IPS DF 4.7 (cell line): ENCODE measurements around the gene TMEM40.
"Not testable (repeated sequence)": the region's sequence is repeated elsewhere in the genome, so short reads cannot be mapped to it uniquely, and the experiment has no call there.

Experiments used
- DNase-seq: peaks from one replicate; pipeline ENCODE4 v3.0.0-alpha.2; 2013; ENCODE audit warnings: low spot score; ENCODE audit errors: extremely low read depth

Gene TMEM40, protein sequence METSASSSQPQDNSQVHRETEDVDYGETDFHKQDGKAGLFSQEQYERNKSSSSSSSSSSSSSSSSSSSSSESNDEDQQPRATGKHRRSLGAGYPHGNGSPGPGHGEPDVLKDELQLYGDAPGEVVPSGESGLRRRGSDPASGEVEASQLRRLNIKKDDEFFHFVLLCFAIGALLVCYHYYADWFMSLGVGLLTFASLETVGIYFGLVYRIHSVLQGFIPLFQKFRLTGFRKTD

DNA sequence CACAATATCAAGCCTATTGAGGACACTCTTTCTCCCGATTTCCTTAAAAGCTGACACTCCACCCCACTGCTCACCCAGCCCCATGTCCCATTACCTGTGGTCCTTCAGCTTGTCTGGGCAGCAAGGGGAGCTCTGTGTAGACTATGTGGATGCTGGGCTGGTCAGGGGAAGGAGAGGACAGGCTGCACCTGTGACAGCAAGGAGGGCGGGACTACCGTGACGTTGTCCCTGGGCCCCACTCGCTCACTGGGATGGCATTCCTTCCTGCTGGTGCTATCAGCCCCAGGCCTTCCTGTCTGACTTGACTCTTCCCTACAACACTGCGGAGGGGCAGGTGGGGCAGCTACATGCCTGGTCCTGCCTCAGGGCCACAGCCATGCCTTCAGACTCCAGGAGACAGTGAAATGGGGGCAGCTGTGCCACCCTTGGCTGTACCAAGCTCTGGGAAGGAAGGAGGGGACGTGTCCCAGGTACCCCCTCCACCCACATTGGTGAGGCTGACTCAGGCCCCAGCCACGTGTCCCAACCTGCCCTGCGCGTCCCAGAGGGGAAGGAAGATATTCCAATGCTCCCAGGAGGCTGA, at the start of gene TMEM40:
Gene TMEM40 (minus strand): TSS at position 163 of the 583 bp plus-strand sequence. CDS start 9,427 bp downstream, outside the sequence.
- no peak for DNase-seq

DNA sequence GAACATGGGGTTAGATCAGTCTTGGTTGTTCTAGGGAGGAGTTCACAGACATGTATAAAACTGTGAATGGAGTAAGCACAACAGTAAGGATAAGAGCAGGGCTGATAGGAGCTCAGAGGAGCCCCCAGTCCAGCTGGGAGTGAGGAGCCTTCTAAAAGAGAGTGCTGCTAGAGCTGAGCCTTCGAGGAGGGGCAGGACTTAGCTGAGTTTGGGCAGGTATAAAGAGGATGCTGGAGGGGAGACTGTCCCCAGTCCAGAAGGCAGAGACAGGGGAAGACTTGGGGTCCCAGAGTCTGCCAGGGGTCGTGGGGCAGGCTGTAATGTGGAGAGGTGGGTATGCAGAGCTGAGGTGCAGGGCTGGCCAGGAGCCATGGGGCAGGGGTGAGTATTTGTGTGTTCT, 49.5 kb upstream of the TMEM40 start:
- no peak for DNase-seq

DNA sequence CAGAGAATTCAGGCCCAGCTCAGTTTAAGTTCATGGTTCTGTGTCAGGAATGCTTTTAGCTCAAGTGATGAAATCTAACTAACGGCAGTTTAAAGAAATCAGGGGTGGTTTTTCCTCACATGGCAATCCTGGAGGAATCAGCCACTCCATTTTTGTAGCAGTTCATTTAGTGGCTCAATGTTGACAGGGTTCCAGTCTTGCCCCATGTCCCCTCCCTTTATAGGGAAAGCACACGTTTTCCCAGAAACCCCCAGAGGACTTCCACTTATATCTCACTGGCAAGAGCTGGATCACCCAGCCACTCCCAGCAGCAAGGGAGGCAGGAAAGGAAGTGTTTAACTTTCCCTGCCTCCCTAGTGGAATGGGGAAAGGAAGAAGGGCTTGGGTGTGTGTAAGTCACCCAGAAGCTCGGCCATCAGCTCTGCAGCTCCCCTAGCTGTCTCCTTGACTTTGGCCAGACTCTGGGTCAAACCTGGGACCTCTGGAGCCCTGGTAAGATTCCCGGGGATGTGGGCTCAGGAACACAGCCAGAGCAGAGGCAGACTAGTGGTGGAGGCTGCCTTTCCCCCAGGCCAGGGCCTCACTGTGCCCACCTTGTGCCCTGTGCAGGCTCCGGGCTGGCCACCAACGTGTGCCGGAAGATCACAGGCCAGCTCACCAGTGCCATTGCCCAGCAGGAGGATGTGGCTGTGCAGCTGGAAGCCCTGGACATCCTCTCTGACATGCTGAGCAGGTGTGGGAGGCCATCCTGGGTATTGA, 48.7 kb upstream of the TMEM40 start:
- DNase-seq: no peak

DNA sequence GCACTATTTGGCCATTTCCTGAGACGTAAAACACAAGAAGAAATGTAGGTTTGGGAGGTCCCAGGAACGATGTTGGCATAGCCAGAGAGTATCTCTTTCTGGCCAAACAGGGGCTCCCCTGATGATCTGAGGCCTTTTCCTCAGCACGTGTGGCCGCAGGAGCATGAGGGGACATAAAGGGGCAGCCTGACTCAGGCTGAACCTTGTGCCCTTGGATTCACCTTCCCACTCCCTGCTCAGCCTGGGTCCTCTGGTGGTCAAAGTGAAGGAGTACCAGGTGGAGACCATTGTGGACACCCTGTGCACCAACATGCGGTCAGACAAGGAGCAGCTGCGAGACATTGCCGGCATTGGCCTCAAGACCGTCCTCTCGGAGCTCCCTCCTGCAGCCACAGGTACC, 48.0 kb upstream of the TMEM40 start:
- DNase-seq: no peak

DNA sequence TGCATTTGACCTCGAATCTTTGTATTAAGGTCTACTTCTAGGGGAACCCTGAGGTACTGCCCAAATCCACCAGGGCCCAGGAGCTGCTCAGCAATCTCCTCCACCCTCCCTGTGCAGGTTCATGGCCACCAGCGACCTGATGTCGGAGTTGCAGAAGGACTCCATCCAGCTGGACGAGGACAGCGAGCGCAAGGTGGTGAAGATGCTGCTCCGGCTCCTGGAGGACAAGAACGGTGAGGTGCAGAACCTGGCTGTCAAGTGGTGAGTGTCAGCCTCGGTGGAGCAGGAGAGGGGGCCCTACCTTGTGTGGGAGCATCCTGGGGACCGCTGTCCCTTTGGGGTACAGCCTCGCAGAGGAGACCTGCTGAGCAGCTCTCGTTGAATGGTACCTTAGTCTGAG, 44.3 kb upstream of the TMEM40 start:
- DNase-seq: no peak

DNA sequence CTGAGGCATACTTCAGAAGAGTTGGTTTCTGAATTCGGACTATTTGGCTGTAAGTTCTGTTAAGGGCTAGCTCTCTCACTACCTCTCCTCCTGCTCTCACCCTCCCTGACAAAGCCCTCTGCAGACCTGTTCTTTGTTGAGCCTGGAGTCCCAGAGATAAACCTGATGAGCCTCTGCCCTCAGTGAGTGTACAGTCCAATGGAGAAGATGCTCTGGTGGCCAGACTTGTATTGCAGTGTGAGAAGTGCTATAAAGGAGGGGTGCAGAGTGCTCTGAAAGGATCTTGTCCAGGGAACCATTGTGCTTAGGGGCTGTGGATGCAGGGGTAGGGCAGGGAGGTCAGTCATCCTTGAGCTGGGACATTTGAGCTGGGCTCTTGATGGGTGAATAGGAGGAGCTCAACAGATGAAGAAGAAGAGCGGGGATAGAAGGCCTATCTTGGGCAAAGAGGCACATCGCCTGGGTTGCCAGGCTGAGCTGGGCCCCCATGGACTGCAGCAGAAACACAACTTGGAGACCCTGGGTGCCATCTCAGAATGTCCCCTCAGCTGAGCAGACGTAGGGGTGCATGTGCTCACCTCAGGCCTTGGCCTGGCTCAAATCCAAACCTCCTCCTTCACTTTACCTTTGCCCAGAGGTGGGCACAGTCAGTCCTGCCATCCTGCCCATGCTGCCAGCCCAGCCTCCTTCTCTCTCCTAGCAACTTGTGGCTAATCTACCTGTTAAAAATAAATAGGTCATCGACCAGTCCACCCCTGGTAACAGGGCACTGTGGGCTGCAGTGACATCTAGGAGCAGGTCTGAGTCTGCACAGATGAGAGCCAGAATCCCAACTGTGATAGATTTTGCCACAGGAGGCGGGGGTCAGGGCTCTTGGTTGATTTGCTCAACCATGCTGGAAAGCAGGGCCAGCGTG, 40.7 kb upstream of the TMEM40 start:
- DNase-seq: no peak

DNA sequence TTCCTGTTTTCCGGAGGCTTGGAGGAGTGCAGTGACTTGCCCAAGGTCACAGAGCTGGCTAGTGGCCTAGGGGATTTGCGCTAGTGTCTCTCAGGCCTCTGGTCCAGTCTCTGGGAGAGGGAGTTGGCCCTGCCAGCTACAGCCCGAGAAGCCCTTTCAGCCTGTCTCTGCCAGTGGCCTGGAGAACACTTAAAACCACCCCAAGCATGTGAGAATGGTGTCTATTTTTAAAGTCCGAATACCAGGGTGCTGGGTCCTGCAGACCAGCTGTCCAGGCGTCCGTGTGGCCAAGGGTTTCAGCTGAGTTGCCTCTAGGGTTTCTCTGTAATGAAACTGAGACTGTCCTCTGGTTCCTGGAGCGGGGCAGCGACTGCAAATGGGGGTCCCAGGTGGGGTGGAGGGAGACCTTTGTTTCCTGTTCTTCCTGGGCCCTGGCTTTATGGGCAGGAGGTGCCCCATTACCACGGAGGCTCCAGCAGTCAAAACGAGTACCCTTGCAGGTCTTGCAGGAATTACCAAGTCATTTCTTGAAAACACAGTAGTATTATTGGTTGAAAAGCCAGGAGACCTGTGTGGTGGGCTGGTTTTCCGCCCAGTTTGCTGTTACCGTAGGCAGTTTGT, 39.6 kb upstream of the TMEM40 start:
- no peak for DNase-seq

DNA sequence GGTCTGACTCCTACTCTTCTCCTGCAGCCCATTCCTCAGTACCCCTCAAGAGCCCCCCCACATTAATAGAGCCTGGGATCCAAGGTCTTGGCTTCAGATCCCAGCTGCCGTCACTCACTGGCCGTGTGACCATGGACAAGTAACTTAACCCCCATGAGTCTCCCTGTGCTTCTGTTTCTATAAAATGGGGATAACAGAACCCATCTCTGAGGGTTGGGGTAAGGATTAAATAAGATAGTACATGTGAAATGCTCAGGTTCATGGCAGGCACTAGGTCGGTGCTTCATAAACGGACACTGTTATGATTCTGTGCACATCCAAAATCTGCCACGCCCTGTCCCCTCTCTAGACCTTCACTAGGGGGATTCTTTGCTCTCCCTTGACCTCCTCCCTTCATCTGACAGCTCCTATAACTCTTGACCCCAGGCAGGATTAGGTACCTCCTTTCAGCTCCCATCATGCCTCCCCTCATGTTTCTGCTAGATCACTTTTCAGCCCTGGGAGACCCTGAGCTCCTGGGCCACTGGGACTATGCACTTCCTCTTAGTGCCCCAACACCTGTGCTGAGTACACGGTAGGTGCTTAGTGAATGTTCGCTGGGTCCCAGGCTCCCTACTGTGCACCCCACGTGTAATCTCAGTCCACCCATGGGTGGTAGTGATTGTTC, 39.0 kb upstream of the TMEM40 start:
- no peak for DNase-seq

DNA sequence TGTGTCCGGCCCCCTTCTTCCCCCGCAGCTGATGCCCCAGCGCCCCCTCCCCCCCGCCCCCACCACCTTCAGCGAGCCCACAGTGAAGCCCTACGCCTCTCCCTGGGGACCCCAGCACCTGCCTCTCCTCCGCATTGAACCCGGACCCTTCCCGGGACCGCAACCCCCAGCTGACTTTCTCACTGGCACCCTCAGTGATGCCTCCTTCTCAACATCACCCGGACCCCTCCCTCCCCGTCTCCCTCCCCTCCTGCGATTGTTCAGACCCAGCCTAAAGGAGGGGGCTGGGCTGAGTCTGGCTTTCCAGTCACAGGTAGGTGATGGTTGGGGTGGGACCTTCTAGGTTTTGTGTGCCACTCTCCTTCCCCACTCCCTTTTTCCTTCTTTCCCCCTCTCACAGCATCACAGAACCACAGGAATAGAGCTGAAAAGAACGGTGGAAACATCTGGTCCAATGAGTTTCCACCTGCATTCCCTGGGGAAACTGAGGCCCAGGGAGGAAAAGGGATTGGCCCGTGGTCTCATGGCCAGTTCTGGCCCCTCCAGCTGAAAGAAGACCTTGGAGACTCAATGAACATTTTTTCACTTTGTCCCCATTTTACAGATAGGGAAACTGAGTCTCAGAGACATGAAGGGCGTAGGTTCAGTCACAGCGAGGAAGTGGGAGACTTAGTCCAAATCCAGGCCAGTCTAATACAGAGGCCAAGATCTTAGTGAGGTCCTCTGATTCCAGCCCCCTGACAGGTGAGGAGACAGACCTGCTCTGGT, 38.2 kb upstream of the TMEM40 start:
- no peak for DNase-seq

DNA sequence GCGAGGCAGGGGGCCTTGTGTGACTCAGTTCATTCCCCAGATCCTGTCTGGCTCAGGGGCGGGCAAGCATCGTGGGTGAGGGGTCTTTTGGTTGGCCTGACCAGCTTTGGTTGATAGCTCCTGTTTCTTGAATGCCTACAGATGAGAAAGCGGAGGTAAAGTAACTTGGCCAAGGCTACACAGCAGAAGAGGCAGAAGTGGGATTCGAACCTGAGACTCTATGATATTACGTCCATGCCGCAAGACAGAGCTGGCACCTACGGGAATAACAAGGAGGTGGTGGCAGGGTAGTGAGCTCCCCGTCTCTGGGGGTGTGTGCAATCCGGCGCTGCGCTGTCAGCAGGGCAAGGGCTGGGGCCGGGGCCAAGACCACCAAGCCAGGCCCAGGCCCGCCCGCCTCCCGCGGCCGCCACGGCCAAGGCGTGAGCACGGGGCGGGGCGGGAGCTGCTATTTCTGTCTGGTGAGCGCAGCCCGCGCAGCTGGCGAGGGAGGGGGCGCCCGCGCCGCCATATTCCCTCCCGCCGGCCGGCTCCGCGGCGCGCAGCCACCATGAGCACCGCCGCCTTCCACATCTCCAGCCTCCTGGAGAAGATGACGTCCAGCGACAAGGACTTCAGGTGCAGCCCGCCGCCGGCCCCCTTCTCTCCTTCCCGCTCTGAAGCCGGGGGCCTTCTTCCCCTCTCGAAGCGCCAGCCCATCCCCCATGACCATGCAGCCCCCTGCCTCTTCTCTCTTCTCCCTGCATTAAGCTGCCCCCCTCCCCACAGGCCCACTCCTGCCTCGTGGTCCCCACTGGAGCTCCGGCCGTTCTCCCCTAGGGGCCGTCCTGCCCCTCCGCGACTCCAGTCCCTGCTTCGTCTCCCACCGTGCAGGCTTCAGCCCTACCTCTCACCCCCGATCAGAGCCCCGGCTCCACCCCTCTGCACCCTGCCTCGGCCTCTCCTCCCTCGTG, 37.4 kb upstream of the TMEM40 start, which contains the start of gene CAND2:
Gene CAND2 (plus strand): TSS at position 510 of the 953 bp plus-strand sequence. CDS start 41 bp downstream, at position 551.
- DNase-seq: no peak

DNA sequence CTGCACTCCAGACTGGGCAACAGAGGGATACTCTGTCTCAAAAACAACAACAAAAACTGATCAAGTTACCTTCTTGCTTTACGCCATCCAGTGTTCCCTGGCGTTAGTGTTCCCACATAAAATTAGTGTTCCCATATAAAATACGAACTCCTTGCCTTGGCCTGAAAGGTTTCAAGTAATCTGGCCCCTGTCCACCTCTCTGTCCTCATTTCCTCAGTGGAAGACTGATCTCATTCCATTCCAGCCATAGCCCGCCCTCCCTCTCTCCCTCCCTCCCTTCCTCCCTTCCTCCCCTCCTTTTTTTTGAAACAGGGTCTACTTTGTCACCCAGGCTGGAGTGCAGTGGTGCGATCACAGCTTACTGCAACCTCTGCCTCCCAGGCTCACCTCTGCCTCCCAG, 34.6 kb upstream of the TMEM40 start:
- DNase-seq: no peak

DNA sequence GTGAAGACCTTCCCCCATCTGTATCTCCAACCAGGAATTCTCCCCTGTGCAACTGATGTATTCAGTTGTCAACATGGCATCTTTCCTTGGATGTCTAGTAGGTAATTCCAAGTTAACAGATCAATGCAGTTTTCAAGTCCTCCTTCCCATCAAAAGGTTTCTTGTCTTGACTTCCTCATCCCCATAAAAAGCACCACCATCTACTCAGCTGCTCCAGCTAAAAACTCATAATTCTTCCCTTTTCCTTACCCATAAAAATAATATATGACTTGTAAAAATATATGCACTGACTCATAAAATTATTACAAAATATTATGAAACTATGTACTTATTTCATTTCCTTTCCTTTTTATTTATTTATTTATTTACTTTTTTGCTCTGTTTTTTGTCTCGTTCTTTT, 32.4 kb upstream of the TMEM40 start:
- no peak for DNase-seq

DNA sequence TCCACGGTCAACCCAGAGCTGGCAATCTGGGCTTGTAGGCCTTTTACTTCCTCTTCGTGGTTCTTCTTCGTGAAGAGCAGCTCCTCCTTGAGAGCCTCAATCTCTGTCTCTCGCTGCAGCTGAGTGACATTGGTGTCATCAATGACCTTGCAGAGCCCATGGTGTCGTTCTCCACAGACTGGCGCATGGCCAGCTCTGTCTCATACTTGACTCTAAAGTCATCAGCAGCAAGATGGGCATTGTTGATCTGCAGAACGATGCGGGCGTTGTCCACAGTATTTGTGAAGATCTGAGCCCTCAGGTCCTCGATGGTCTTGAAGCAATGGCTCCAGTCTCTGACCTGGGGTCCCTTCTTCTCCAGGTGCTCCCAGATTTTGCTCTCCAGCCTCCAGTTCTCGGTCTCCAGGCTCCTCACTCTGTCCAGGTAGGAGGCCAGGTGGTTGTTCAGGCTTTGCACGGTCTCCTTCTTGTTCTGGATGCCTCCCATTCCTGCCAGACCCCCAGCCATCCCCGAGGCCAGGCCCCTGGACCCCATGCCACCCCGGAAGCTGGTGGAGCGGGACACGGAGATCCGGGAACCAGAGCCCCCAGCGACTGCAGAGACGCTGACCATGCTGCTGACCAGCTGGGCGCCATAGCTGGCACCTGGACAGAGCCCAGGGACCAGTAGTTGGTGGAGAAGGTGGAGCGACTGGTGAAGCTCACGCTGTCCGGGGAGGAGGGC, 29.1 kb upstream of the TMEM40 start:
- DNase-seq: not testable (repeated sequence)

DNA sequence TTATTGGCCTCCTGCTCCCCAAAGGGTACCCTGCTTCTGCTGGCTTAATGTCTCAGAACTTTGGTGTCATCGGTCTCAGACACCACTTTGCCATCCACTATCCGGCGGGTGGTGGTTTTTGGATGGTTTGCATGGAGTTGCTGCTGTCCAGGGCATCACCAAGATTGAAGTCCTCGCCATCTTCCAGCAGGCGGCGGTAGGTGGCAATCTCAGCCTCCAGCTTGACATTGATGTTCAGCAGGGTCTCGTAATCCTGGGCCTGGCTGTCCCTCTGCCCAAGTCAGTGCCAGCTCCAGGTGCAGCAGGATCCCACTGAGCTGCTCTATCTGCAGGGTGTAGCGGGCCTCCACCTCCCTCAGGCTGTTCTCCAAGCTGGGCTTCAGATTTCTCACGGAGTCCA, 28.3 kb upstream of the TMEM40 start:
- DNase-seq: not testable (repeated sequence)

DNA sequence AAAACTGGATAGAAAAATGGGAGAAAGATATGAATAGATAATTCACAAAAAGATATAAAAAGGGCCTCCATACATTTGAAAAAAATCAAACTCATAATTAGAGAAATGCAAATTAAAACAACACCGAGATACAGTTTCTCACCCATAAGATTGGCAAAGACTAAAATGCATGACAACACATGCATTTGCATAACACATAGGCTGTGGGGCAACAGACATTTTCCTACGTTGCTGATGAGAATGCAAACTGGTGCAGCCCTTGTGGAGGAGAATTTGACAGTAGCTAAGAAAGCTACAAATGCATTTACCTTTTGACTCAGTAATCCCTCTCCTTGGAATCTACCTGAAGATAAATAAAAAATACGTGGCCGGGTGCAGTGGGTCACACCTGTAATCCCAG, 26.0 kb upstream of the TMEM40 start:
- no peak for DNase-seq

DNA sequence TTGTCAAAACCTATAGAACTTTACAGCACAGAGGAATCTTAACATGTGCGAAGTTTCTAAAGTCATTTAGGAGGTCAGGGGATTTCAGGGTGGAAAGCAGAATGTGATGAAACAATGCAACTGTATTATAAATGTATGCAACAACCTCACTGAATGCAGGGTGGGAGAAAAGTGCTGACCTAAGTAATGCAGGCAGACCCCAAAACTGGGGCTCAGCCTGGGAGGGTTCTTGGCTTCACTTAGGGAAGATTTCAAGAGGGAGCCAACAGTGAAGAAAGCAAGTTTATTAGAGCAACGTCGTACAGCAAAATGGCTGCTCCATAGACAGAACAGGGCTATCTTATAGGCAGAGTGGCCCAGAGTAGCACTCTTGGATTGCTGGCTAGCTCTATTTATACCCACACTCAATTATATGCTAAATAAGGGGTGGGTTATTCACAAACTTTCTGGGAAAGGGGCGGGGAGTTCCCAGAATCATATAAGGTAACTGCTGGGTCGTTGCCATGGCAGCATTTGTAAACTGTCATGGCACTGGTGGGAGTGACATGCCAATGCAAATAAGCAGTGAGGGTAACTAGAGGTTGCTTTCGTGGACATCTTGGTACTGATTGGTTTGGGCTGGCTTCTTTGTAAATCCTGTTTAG, 23.2 kb upstream of the TMEM40 start:
- no peak for DNase-seq

DNA sequence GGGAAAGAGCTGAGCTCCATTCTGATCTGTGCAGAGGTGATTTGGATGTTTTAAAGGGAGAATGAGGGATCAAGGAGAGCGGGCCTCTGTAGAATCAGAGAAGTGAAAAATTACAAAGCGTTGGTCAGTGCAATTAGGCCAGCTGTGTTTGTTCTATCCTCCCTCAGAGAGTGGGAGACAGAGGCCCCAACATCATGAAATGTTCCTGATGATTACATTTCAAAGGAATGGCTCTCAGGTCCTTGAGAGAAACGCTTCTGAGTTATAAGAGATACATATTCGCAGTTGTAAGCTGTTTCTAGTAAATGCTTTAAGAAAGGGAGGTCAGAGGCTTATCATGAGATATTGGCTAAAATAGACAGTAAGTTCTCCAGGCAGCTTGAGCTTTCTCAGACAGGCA, 21.7 kb upstream of the TMEM40 start:
- no peak for DNase-seq
